ENCODE results near the gene WASF3.

WASF3 gene

DNA sequence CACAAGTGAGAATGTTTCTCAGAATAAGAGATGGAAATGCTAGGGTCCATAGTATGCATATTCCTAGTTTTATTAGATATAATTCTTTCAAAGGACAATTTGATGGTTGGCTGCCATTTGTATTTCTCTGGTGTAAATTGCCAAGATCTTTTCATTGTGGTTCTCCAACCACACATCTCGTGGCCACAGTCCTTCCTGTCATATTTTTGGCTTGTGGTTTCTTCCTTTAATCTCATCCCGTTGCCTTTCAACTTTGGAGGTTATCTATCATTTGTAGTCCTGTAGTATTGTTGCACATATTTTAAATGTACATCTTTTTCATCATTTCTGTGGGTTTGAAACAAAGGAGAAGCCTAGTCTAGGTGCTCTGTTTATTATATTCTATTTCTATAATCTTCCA is 61.2 kb downstream of the WASF3 start:
- peaks cover 6% of the 10 kb centered on the region for H3K27me3 ChIP-seq (ENCODE audit: insufficient read depth, poor library complexity, severe bottlenecking)
- TF ChIP-seq GABPA (IDR thresholded peaks at IDR 0.05; ENCODE audit: low read depth), result no peak
- DNase-seq (ENCODE audit: low read depth in 1 of 2, low spot score in 1 of 2), result no peak
- H3K4me3 ChIP-seq (replicated peaks; ENCODE audit: insufficient read depth, low read length), result no peak overlapping the region
- H3K27ac ChIP-seq (replicated peaks), result no peak overlapping the region

GRCh38 chr13:26619358-26619757 is 61.9 kb downstream of the WASF3 start:
- Histone ChIP-seq H3K27me3 (ENCODE audit: insufficient read depth, poor library complexity, severe bottlenecking) (peaks cover 6% of the 10 kb centered on the region), H3K4me3 (replicated peaks; ENCODE audit: insufficient read depth, low read length) (no peak overlapping the region), H3K27ac (replicated peaks) (no peak overlapping the region)
- no peak for DNase-seq (ENCODE audit: low read depth in 1 of 2, low spot score in 1 of 2)
- TF ChIP-seq, protein P1, sequence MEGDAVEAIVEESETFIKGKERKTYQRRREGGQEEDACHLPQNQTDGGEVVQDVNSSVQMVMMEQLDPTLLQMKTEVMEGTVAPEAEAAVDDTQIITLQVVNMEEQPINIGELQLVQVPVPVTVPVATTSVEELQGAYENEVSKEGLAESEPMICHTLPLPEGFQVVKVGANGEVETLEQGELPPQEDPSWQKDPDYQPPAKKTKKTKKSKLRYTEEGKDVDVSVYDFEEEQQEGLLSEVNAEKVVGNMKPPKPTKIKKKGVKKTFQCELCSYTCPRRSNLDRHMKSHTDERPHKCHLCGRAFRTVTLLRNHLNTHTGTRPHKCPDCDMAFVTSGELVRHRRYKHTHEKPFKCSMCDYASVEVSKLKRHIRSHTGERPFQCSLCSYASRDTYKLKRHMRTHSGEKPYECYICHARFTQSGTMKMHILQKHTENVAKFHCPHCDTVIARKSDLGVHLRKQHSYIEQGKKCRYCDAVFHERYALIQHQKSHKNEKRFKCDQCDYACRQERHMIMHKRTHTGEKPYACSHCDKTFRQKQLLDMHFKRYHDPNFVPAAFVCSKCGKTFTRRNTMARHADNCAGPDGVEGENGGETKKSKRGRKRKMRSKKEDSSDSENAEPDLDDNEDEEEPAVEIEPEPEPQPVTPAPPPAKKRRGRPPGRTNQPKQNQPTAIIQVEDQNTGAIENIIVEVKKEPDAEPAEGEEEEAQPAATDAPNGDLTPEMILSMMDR (IDR thresholded peaks at IDR 0.05; ENCODE audit: insufficient read depth, low read length), result no peak
- TF ChIP-seq SPI1 (IDR thresholded peaks at IDR 0.05; ENCODE audit: borderline replicate concordance, low read depth), result no peak
- no peak for TF ChIP-seq GABPA (IDR thresholded peaks at IDR 0.05; ENCODE audit: low read depth)

DNA sequence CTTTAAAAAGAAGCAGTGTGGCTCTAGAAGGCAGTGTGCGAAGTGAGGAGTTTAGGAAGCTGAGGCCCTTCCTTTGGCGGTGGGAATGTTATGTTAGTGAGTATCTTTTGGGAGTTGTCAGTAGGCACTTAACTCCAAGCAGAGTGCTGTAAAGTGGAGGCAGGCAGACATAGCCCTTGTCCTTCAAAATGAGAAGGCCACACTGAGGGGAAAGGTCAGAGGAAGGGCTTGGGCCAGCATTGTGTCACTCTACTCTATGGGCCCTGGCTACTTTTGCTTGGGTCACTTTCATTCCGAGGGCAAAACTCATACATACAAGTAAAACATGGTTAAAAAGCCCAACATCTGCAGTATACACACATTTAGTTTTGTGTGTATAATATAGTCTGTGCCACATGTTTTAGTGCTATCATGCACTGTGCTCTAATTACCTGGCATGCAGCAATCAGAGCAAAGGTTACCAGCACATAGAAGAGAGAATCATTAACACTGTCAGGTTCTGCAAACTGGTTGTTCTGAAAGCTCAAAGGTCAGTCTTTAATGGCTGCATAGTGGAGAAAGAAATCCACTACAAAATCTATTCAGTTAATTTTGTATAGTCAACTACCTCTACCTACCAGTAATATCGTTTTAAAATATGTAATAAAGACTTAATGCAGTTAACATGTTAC is 64.4 kb downstream of the WASF3 start:
- Histone ChIP-seq H3K27me3 (ENCODE audit: insufficient read depth, poor library complexity, severe bottlenecking) (peaks cover 2% of the 10 kb centered on the region), H3K4me3 (replicated peaks; ENCODE audit: insufficient read depth, low read length) (no peak overlapping the region), H3K27ac (replicated peaks) (no peak overlapping the region)
- DNase-seq (ENCODE audit: low read depth in 1 of 2, low spot score in 1 of 2), result no peak
- TF ChIP-seq SPI1 (IDR thresholded peaks at IDR 0.05; ENCODE audit: borderline replicate concordance, low read depth), result no peak
- TF ChIP-seq, protein P2, sequence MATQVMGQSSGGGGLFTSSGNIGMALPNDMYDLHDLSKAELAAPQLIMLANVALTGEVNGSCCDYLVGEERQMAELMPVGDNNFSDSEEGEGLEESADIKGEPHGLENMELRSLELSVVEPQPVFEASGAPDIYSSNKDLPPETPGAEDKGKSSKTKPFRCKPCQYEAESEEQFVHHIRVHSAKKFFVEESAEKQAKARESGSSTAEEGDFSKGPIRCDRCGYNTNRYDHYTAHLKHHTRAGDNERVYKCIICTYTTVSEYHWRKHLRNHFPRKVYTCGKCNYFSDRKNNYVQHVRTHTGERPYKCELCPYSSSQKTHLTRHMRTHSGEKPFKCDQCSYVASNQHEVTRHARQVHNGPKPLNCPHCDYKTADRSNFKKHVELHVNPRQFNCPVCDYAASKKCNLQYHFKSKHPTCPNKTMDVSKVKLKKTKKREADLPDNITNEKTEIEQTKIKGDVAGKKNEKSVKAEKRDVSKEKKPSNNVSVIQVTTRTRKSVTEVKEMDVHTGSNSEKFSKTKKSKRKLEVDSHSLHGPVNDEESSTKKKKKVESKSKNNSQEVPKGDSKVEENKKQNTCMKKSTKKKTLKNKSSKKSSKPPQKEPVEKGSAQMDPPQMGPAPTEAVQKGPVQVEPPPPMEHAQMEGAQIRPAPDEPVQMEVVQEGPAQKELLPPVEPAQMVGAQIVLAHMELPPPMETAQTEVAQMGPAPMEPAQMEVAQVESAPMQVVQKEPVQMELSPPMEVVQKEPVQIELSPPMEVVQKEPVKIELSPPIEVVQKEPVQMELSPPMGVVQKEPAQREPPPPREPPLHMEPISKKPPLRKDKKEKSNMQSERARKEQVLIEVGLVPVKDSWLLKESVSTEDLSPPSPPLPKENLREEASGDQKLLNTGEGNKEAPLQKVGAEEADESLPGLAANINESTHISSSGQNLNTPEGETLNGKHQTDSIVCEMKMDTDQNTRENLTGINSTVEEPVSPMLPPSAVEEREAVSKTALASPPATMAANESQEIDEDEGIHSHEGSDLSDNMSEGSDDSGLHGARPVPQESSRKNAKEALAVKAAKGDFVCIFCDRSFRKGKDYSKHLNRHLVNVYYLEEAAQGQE (IDR thresholded peaks at IDR 0.05; ENCODE audit: insufficient replicate concordance, low read depth), result no peak
- TF ChIP-seq, protein P1 (IDR thresholded peaks at IDR 0.05; ENCODE audit: insufficient read depth, low read length), result no peak
- TF ChIP-seq GABPA (IDR thresholded peaks at IDR 0.05; ENCODE audit: low read depth), result no peak
- no peak for TF ChIP-seq POLR2AphosphoS5 (IDR thresholded peaks at IDR 0.05; ENCODE audit: low read depth)

DNA sequence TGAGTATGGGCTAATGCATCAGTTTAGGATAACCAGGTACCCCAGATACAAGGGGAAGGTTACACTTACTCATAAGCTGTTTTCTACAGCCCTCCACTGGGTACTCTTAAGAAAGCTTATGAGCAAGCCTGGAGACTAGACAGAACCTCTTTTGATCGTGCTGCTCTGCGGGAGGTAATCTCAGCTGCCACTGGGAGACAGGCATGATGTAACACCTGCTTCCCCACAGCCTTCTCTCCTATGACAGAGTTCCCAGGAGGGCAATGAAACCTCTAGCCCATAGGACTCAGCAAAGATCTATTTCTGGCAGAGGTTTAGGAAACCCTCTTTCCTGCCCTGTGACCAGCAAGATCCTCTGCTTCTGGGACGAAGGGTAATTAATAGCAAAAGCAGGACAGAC is 65.6 kb downstream of the WASF3 start:
- Histone ChIP-seq H3K27ac (replicated peaks) (no peak overlapping the region), H3K27me3 (ENCODE audit: insufficient read depth, poor library complexity, severe bottlenecking) (no peaks in the 10 kb centered on the region), H3K4me3 (replicated peaks; ENCODE audit: insufficient read depth, low read length) (no peak overlapping the region)
- DNase-seq (ENCODE audit: low read depth in 1 of 2, low spot score in 1 of 2), result no peak
- TF ChIP-seq GABPA (IDR thresholded peaks at IDR 0.05; ENCODE audit: low read depth) (no peak), SPI1 (IDR thresholded peaks at IDR 0.05; ENCODE audit: borderline replicate concordance, low read depth) (no peak), POLR2AphosphoS5 (IDR thresholded peaks at IDR 0.05; ENCODE audit: low read depth) (no peak)
- TF ChIP-seq, protein P1 (IDR thresholded peaks at IDR 0.05; ENCODE audit: insufficient read depth, low read length), result no peak
- TF ChIP-seq, protein P2 (IDR thresholded peaks at IDR 0.05; ENCODE audit: insufficient replicate concordance, low read depth), result no peak
